Peyer's patch (tissue), 4 donors: ENCODE measurements around the gene CALY.

Experiments
- CTCF ChIP-seq, 6 experiments: fragments of 450-650 bp in 4 of 6; fragments of 200-600 bp in 2 of 6; sonication (generic) in 1 of 6; IDR thresholded peaks; one replicate each; pipeline ENCODE4 v1.5.1; 2017 to 2019; ENCODE audit warnings: antibody characterized with exemption in 6 of 6, mild to moderate bottlenecking in 3 of 6, moderate library complexity in 1 of 6
- POLR2A ChIP-seq, 2 donors: fragments of 450-650 bp; IDR thresholded peaks; one replicate each; pipeline ENCODE4 v1.5.1; 2017; ENCODE audit warnings: antibody characterized with exemption in 2 of 2, mild to moderate bottlenecking in 2 of 2, moderate library complexity in 2 of 2

- TF ChIP-seq CTCF (IDR thresholded peaks at IDR 0.05) (no peak), POLR2A (IDR thresholded peaks at IDR 0.05) (no peak)
These were observed 1.7 kb upstream of the CALY start for GRCh38 chr10:133338080-133339071.
